GM19455 (cell line): ENCODE results near the gene TANGO6.

Experiments
- ATAC-seq: cut with Tn5 transposase; IDR thresholded peaks from one replicate; pipeline ENCODE4 v1.9.1; 2021; ENCODE audit not compliant: unreplicated experiment

TANGO6 gene

GRCh38 chr16:69088684-69089083, 245.4 kb downstream of the TANGO6 start:
- no peak for ATAC-seq

- no peak for ATAC-seq
These were observed 246.0 kb downstream of the TANGO6 start for GRCh38 chr16:69089091-69089910.

GRCh38 chr16:69093974-69094373, 250.6 kb downstream of the TANGO6 start:
- ATAC-seq = no peak

GRCh38 chr16:69094501-69094900, 251.2 kb downstream of the TANGO6 start:
- no peak for ATAC-seq

- ATAC-seq = no peak
These were observed 251.9 kb downstream of the TANGO6 start for GRCh38 chr16:69095193-69095592.

GRCh38 chr16:69100071-69100691, 256.9 kb downstream of the TANGO6 start:
- no peak for ATAC-seq

- no peak for ATAC-seq
These were observed 262.4 kb downstream of the TANGO6 start, which contains the start of gene HAS3 for GRCh38 chr16:69105501-69106361. HAS3 (plus strand) TSS chr16:69105653; CDS start chr16:69109396, 3,743 bp downstream.

GRCh38 chr16:69106491-69107315, 263.4 kb downstream of the TANGO6 start:
- ATAC-seq = no peak

GRCh38 chr16:69107316-69107962, 264.1 kb downstream of the TANGO6 start:
- ATAC-seq = no peak

- no peak for ATAC-seq
These were observed 265.0 kb downstream of the TANGO6 start for GRCh38 chr16:69108064-69108904.

GRCh38 chr16:69108905-69109252, 265.5 kb downstream of the TANGO6 start:
- ATAC-seq = no peak

- no peak for ATAC-seq
These were observed 266.3 kb downstream of the TANGO6 start for GRCh38 chr16:69109486-69110270.

- ATAC-seq = no peak
These were observed 267.1 kb downstream of the TANGO6 start for GRCh38 chr16:69110406-69110805.

GRCh38 chr16:69111216-69111875, 268.0 kb downstream of the TANGO6 start:
- ATAC-seq = no peak

GRCh38 chr16:69111876-69112230, 268.5 kb downstream of the TANGO6 start:
- no peak for ATAC-seq

- peak; percentile 63 for ATAC-seq
These were observed 269.2 kb downstream of the TANGO6 start for GRCh38 chr16:69112285-69113129.

GRCh38 chr16:69113216-69113615, 269.9 kb downstream of the TANGO6 start:
- ATAC-seq = no peak
